ENCODE data around the gene ACSS3.

ACSS3 gene

GRCh38 chr12:81146228-81147225 lies 68.6 kb downstream of the ACSS3 start:
- Mint-ChIP-seq H3K4me1 (no peaks in the 10 kb centered on the region), H3K4me3 (no peak overlapping the region), H3K9me3 (no peaks in the 10 kb centered on the region), H3K27me3 (ENCODE audit: low read depth) (no peaks in the 10 kb centered on the region), H3K27ac (no peak overlapping the region), H3K36me3 (ENCODE audit: low read depth) (peaks cover 24% of the 10 kb centered on the region)
- TF ChIP-seq CTCF (IDR thresholded peaks at IDR 0.05; ENCODE audit: unreplicated experiment in 3 of 3) = no peak

GRCh38 chr12:81147292-81147919 lies 69.5 kb downstream of the ACSS3 start:
- Mint-ChIP-seq H3K27me3 (ENCODE audit: low read depth) (no peaks in the 10 kb centered on the region), H3K27ac (no peak overlapping the region), H3K4me1 (no peaks in the 10 kb centered on the region), H3K4me3 (no peak overlapping the region), H3K36me3 (ENCODE audit: low read depth) (peaks cover 24% of the 10 kb centered on the region), H3K9me3 (no peaks in the 10 kb centered on the region)
- no peak for TF ChIP-seq CTCF (IDR thresholded peaks at IDR 0.05; ENCODE audit: unreplicated experiment in 3 of 3)

- no peak for TF ChIP-seq CTCF (IDR thresholded peaks at IDR 0.05; ENCODE audit: unreplicated experiment in 3 of 3)
- H3K36me3 Mint-ChIP-seq (ENCODE audit: low read depth) = peaks cover 10% of the 10 kb centered on the region
- no peaks in the 10 kb centered on the region for H3K27me3 Mint-ChIP-seq (ENCODE audit: low read depth)
- no peak overlapping the region for H3K4me3 Mint-ChIP-seq
- H3K9me3 Mint-ChIP-seq = no peaks in the 10 kb centered on the region
- H3K4me1 Mint-ChIP-seq = no peaks in the 10 kb centered on the region
- H3K27ac Mint-ChIP-seq = no peak overlapping the region
Measured at GRCh38 chr12:81150382-81150781, 72.5 kb downstream of the ACSS3 start.

- peaks cover 10% of the 10 kb centered on the region for H3K36me3 Mint-ChIP-seq (ENCODE audit: low read depth)
- H3K9me3 Mint-ChIP-seq = no peaks in the 10 kb centered on the region
- no peak for TF ChIP-seq CTCF (IDR thresholded peaks at IDR 0.05; ENCODE audit: unreplicated experiment in 3 of 3)
- H3K27me3 Mint-ChIP-seq (ENCODE audit: low read depth) = no peaks in the 10 kb centered on the region
- H3K4me3 Mint-ChIP-seq = no peak overlapping the region
- no peak overlapping the region for H3K27ac Mint-ChIP-seq
- no peaks in the 10 kb centered on the region for H3K4me1 Mint-ChIP-seq
Measured at GRCh38 chr12:81159856-81160255, 82.0 kb downstream of the ACSS3 start.

- H3K27ac Mint-ChIP-seq = no peak overlapping the region
- H3K9me3 Mint-ChIP-seq = no peaks in the 10 kb centered on the region
- no peak overlapping the region for H3K4me3 Mint-ChIP-seq
- no peaks in the 10 kb centered on the region for H3K4me1 Mint-ChIP-seq
- no peaks in the 10 kb centered on the region for H3K27me3 Mint-ChIP-seq (ENCODE audit: low read depth)
- TF ChIP-seq CTCF (IDR thresholded peaks at IDR 0.05; ENCODE audit: unreplicated experiment in 3 of 3) = no peak
- peaks cover 10% of the 10 kb centered on the region for H3K36me3 Mint-ChIP-seq (ENCODE audit: low read depth)
Measured at GRCh38 chr12:81161680-81162079, 83.8 kb downstream of the ACSS3 start.

Measured in nephron (organoid).